Stimulated activated CD4-positive, alpha-beta T cell treated with anti-CD3 and anti-CD28 coated beads, Interleukin-12 subunit alpha, Interleukin-12 subunit beta, amount 100 ng/mL, for 4 hours (primary cell): ENCODE results near the gene AMOTL1.
"Not testable (repeated sequence)": the region's sequence is repeated elsewhere in the genome, so short reads cannot be mapped to it uniquely, and the experiment has no call there.

ENCODE experiments used
- DNase-seq: peaks from one replicate; pipeline ENCODE4 v3.0.0-alpha.2; 2020

Gene AMOTL1

GRCh38 chr11:94770563-94771120, 2.5 kb downstream of the AMOTL1 start:
- DNase-seq, result no peak

- DNase-seq, result no peak
These were observed 3.2 kb downstream of the AMOTL1 start for GRCh38 chr11:94771390-94771789.

DNA sequence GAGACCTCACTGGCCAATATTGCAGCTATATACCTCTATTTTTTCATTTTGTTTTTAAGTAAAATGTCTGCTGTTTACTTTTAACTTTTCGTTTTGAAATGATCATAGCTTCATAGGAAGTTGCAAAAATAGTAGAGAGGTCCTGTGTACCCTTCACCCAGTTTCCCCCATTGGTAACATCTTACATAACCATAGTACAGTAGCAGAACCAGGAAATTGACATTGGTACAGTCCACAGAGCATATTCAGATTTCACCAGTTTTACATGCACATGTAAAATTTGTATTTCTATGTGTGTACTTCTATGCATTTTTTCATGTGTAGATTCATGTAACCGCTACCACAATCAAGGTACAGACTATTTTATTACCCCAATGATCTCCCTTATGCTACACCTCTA, 3.8 kb downstream of the AMOTL1 start:
- DNase-seq, result no peak

- no peak for DNase-seq
These were observed 5.7 kb downstream of the AMOTL1 start for GRCh38 chr11:94773842-94774241.

GRCh38 chr11:94774345-94774744, 6.2 kb downstream of the AMOTL1 start:
- no peak for DNase-seq

GRCh38 chr11:94775567-94776327, 7.6 kb downstream of the AMOTL1 start:
- DNase-seq, result no peak

DNA sequence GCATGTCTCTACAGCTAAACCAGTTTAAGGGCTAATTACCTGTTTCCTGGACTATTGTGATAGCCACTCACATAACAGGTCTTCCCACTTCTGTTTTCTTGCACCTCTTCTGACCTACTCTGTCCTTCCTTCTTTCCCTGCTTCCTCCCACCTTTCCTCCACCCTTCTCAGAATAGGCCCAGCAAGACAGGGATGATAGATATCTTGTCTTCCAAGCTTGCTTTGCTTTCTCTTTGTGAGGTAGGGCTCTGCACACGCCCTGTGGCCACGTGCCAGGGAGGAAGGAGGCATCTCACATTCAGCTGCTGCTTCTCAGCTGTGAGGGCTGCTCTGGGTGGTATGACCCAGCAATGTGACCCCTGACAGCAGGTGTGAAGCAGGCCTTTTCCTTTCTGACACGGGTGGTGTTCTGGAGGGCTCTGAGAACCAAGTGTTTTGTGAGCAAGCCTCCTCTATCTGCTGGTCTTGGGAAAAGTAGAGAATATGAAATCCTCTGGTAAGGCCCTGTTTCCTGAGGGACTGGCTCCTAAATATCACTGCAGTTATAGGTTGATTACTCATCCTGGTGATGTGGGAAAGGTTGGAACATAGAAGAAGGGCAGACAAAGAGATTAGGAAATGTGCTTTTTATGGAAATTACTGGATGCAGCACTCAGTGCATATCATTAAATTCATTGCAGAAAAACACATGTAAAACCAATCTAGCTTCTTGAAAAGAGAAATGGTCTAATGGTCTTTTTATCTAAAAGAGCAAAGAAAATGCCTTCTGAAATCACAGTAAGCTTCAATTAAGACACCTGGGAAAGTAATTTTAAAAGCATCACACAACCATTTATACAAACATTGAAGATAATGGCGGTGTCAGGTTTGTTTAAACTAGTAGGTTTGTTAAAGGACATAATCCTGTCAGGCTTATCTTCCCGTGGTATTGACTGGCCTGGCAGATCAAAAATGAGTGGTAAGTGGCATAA, 8.5 kb downstream of the AMOTL1 start:
- DNase-seq, result no peak

- no peak for DNase-seq
These were observed 12.3 kb downstream of the AMOTL1 start for GRCh38 chr11:94780432-94780831.

DNA sequence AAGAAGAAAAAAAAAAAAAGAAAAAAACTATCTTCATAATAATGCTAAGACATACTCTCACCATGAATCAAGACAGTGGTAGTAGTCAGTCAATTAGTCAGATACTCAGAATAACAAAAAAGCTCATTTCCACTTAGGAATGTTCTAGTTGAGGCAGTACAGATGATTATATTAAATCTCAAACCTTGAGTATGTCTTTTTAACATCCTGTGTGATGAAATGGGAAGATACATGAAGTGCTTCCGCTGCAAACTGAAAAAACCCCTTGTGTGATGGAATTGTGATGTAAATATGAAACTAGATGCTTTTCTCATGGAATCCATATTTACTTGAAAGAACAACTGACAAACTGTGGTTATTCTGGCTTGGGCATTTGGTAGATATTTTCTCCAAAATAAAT, 13.7 kb downstream of the AMOTL1 start:
- DNase-seq, result no peak

DNA sequence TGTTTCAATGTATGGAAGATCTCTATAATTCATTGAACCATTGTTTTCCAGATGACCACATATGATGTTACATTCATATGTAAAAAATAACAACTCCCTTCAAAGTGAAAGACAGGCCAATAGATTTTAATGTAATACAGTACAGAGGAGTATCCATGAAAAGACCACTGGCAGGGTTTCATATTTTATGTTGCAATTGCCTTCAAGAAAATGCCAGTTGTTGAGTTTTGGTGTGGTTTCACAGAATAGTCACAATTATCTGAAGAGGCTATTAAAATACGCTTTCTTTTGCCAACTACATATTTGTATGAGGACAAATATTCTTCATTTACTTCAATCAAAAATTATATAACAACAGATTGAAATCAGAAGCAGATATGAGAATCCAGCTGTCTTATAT, 14.3 kb downstream of the AMOTL1 start:
- no peak for DNase-seq

- DNase-seq, result no peak
These were observed 16.7 kb downstream of the AMOTL1 start for GRCh38 chr11:94784884-94785283.

DNA sequence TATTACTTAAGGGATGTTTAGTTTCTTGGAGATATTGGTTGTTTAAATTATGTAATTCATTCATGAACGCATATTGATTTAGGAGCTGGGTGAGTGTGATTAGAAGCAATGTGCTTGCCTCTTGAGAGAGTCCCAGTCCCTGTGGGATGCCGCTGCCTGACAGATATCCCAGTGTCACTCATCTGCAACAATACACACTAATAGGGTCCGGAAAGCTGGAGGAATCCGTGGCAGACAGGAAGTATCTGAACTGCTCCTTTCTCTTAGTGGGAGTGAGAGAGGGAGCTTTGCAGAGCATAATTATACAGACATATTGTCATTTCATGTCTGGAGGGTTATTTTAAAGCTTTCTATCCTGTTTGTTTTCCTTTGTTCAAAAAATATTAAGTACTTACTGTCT, 17.4 kb downstream of the AMOTL1 start:
- DNase-seq, result no peak

DNA sequence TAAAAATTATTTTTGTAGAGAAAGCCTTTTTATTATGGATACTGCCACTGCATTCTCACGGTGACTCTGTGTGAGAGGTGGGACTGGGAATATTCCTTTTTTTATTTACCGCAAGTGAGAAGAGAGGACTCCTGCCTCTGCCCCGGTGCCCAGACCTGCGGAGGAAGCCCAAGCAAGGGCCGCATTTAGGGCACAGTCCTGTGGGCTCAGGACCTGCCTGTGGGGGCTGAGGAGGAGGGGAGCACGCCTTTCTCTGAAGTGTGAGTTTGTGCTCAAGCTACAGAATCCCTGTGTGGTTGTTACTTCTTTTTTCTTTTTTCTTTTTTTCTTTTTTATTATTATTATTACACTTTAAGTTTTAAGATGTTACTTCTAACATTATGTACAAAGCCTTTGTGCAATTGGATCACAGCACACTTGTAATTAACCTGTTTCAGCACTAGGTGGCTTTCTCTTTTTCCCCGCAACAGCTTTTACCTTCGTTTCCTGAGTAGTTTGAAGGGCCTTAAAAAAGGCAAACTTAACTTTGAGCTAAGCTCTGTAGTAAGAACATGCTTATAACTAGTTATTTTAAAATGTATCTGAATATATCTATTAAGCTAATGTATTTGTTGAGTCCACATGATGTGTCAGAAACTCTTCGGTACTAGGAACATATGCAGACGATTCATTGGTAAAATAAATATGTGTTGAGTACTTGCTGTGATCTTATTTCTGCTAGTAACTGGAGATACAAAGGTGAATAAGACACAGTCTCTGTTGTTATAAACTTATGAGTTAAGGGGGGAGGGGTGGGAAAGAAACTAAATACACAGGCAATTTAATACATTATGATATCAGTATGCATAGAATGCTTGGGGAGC, 18.3 kb downstream of the AMOTL1 start:
- no peak for DNase-seq

DNA sequence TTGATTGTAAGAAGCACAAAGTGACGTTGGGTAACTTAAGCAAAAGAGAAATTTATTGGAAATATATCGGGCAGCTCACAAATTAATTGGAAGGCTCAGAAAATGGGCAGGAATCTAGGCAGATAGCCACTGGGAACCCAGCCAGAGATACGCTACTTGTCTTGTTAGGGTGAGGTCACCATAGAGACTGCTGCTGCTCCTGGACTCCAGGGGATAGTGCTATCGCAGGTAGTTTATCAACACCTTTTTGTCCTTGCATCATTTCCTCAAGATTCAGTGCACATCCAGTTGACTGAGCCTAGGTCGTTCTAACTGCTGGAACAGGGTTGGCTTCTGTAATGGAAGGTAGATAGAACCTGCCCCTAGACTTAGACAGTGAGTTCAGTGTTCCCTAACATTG, 19.6 kb downstream of the AMOTL1 start:
- DNase-seq, result no peak

- no peak for DNase-seq
These were observed 20.2 kb downstream of the AMOTL1 start for GRCh38 chr11:94788396-94788795.

- DNase-seq, result no peak
These were observed 22.0 kb downstream of the AMOTL1 start for GRCh38 chr11:94790197-94790596.

DNA sequence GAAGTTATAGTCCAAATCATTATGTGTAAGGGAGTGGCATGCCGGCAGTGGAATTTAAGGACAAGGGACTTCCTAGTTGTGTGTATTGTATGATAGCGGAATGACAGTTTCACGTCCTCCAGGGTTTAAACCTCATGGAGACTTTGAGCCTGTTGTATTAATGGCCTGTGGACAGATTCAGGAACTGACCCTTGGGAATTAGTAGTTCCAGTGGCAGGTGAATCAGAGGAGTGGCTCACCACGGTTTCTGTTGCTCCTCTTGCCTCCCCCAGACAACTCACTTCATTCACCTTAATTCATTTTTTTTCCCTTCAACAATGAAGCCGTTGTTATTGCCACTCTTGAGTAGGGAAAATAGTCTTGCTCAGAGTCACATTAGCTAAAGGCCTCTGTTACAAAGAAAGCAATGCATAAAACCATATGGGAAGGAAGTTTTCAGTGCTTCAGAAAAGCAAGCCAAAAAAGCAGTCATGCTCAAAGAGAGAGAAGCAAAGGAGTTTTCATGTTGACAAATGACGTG, 22.6 kb downstream of the AMOTL1 start:
- DNase-seq, result no peak

- DNase-seq, result no peak
These were observed 23.2 kb downstream of the AMOTL1 start for GRCh38 chr11:94791216-94791889.

DNA sequence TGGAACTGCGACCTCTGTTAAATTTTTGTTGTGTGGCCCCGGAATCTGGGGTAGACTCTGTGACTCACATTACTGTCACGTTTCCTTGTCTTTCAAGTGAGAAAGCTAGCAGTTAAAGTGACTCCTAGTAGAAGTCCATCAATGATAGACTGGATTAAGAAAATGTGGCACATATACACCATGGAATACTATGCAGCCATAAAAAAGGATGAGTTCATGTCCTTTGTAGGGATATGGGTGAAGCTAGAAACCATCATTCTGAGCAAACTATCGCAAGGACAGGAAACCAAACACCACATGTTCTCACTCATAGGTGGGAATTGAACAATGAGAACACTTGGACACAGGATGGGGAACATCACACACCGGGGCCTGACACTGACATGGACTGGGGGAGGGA, 23.8 kb downstream of the AMOTL1 start:
- not testable (repeated sequence) for DNase-seq

GRCh38 chr11:94792451-94792850, 24.3 kb downstream of the AMOTL1 start:
- no peak for DNase-seq

DNA sequence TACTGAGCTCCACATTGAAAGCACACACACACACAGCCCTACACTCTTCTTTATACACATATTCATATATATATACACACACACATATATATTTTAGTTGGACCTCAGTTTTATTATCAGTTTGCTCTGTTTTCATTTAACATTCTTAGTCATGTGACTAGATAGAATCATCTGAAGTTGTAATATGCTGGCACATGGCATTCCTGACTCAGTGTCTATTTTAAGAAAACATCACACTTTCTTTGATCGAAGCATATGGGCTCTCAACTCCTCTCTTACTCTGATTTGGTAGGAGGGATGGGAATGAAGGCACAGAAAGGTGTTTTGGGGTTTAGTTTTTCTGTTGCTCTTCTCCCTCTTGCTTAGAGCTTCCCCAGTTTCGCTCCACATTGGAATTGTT, 24.8 kb downstream of the AMOTL1 start:
- no peak for DNase-seq

- DNase-seq, result no peak
These were observed 25.7 kb downstream of the AMOTL1 start for GRCh38 chr11:94793822-94794221.
